GM18511 (cell line): Measurements from ENCODE around the gene RALGDS.
A peak's percentile ranks its signal among the peaks of the same experiment; 100 is the strongest.
"Not testable (repeated sequence)": the region's sequence is repeated elsewhere in the genome, so short reads cannot be mapped to it uniquely, and the experiment has no call there.

Experiments
- ATAC-seq: cut with Tn5 transposase; IDR thresholded peaks from one replicate; pipeline ENCODE4 v1.9.1; 2021; ENCODE audit warnings: mild to moderate bottlenecking, moderate library complexity; ENCODE audit not compliant: unreplicated experiment

RALGDS gene

GRCh38 chr9:133121198-133121914, at the start of gene RALGDS:
Gene RALGDS, minus strand, starts transcription at chr9:133121240. Its CDS starts 86 bp downstream, at chr9:133121154.
- ATAC-seq = peak; percentile 75

- no peak for ATAC-seq
Observed at GRCh38 chr9:133170716-133171115, 49.7 kb upstream of the RALGDS start.

GRCh38 chr9:133169687-133170086, 48.6 kb upstream of the RALGDS start:
- ATAC-seq = not testable (repeated sequence)

GRCh38 chr9:133169102-133169501, 48.1 kb upstream of the RALGDS start:
- ATAC-seq = no peak

- ATAC-seq = no peak
Observed at GRCh38 chr9:133168432-133168831, 47.4 kb upstream of the RALGDS start.

GRCh38 chr9:133167769-133168168, 46.7 kb upstream of the RALGDS start:
- no peak for ATAC-seq

- ATAC-seq = no peak
Observed at GRCh38 chr9:133167096-133167730, 46.2 kb upstream of the RALGDS start.

GRCh38 chr9:133166392-133166791, 45.4 kb upstream of the RALGDS start:
- no peak for ATAC-seq

GRCh38 chr9:133165452-133165730, 44.4 kb upstream of the RALGDS start:
- no peak for ATAC-seq

GRCh38 chr9:133164191-133164590, 43.2 kb upstream of the RALGDS start:
- ATAC-seq = no peak

- no peak for ATAC-seq
Observed at GRCh38 chr9:133163504-133164172, 42.6 kb upstream of the RALGDS start, which contains the start of gene GBGT1. Gene GBGT1, minus strand, starts transcription at chr9:133163914. Its CDS starts 1,502 bp downstream, at chr9:133162412.

- ATAC-seq = no peak
Observed at GRCh38 chr9:133162861-133163503, 41.9 kb upstream of the RALGDS start.

- ATAC-seq = no peak
Observed at GRCh38 chr9:133161547-133161950, 40.5 kb upstream of the RALGDS start.

- no peak for ATAC-seq
Observed at GRCh38 chr9:133160742-133161546, 39.9 kb upstream of the RALGDS start.

GRCh38 chr9:133158695-133159094, 37.7 kb upstream of the RALGDS start:
- no peak for ATAC-seq

GRCh38 chr9:133155156-133155555, 34.1 kb upstream of the RALGDS start:
- no peak for ATAC-seq

- ATAC-seq = no peak
Observed at GRCh38 chr9:133154097-133154989, 33.3 kb upstream of the RALGDS start.

- ATAC-seq = no peak
Observed at GRCh38 chr9:133153227-133154096, 32.4 kb upstream of the RALGDS start.
